Activated T-cell treated with anti-CD3 and anti-CD28 coated beads for 24 hours (primary cell): ENCODE data around the gene APOBEC3F.
"Not testable (repeated sequence)": the region's sequence is repeated elsewhere in the genome, so short reads cannot be mapped to it uniquely, and the experiment has no call there.

Experiments used
- DNase-seq: peaks from one replicate; pipeline ENCODE4 v3.0.0-alpha.2; 2020; ENCODE audit warnings: low read depth

APOBEC3F gene

DNA sequence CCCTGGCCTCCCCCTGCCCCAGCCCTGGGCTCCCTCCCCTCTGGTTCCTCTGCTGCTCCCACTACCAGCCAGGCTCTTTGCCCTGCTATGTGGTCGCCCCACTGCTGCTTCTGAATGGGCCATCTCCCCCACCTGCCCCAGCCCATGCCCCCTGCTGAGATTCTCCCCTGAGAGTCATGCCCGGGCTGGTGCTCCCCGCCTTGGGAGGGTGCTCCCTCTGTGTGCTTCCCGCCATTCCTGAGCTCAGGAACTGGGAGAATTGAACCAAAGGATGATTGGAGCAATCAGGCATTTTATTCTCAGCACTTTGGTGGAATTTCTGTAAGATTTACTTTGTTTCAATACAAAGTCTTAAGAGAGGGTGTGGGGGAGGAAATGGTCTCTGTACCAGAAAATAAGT is 12.9 kb upstream of the APOBEC3F start:
- no peak for DNase-seq

GRCh38 chr22:39028281-39028680 is 12.4 kb upstream of the APOBEC3F start:
- DNase-seq, result no peak

DNA sequence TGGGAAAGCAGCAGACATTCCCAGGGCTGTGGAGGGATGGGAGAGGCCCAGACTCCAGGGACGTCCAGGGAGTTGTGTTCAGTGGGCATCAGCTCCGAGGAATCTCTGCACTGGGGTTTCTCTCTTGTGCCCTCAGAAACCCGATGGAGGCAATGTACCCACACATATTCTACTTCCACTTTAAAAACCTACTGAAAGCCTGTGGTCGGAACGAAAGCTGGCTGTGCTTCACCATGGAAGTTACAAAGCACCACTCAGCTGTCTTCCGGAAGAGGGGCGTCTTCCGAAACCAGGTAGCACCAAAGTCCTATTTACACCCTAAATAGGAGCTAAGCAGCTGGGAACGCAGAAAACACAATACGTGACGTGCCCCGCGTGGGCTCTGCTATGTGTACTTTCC is 11.4 kb upstream of the APOBEC3F start:
- no peak for DNase-seq

- no peak for DNase-seq
Observed at GRCh38 chr22:39030705-39031104, 10.0 kb upstream of the APOBEC3F start.

DNA sequence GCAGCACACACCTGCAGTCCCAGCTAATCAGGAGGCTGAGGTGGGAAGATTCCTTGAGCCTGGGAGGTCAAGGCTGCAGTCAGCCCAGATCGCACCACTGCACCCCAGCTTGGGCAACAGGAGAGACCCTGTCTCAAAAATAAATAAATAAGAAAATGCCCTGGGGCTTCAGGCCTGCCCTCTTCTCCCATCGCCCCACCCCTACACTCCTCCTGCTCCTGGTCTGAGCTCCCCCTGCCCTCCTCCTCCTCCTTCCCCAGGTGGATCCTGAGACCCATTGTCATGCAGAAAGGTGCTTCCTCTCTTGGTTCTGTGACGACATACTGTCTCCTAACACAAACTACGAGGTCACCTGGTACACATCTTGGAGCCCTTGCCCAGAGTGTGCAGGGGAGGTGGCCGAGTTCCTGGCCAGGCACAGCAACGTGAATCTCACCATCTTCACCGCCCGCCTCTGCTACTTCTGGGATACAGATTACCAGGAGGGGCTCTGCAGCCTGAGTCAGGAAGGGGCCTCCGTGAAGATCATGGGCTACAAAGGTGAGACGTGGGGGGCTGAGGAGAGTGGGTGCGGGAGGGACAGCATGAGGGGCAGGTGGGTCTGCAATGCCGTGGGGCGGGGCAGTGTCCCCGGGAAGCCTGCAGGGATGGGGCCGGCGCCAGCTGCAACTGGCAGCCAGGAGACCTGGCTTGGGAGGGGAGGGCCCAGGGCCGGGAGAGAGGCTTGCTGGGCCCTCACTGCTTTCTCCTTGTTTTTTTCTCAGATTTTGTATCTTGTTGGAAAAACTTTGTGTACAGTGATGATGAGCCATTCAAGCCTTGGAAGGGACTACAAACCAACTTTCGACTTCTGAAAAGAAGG is 9.0 kb upstream of the APOBEC3F start:
- not testable (repeated sequence) for DNase-seq

DNA sequence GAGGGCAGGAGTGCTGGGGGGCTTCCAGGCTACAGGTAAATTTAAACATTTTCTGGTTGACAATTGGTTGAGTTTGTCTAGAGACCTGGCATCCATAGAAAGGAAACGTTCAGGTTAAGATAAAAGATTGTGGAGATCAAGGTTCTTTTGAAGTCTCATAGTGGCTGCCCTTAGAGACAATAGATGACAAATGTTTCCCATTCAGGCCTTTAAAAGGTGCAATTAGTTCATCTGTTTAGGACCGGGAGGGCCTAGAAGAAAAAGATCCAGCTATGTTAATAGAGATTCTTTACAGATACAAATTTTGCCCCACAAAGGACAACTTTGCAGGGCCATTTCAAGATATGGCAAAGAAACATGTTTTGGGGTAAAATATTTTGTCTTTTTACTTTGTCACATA is 3.6 kb upstream of the APOBEC3F start:
- DNase-seq, result not testable (repeated sequence)

- no peak for DNase-seq
Observed at GRCh38 chr22:39039306-39040126, 1.1 kb upstream of the APOBEC3F start.

GRCh38 chr22:39040155-39040537 is 518 bp upstream of the APOBEC3F start:
- not testable (repeated sequence) for DNase-seq

GRCh38 chr22:39041908-39042307 is 1.2 kb downstream of the APOBEC3F start:
- DNase-seq, result no peak

GRCh38 chr22:39043063-39043462 is 2.4 kb downstream of the APOBEC3F start:
- DNase-seq, result not testable (repeated sequence)

- DNase-seq, result not testable (repeated sequence)
Observed at GRCh38 chr22:39045136-39045535, 4.5 kb downstream of the APOBEC3F start.

DNA sequence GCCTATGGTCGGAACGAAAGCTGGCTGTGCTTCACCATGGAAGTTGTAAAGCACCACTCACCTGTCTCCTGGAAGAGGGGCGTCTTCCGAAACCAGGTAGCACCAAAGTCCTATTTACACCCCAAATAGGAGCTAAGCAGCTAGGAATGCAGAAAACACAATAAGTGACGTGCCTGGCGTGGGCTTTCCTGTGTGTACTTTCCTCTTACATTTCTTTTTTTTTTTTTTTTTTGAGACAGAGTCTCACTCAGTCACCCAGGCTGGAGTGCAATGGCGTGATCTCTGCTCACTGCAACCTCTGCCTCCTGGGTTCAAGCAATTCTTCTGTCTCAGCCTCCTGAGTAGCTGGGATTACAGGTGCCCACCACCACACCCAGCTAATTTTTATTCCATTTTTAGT is 8.8 kb downstream of the APOBEC3F start:
- DNase-seq, result not testable (repeated sequence)

DNA sequence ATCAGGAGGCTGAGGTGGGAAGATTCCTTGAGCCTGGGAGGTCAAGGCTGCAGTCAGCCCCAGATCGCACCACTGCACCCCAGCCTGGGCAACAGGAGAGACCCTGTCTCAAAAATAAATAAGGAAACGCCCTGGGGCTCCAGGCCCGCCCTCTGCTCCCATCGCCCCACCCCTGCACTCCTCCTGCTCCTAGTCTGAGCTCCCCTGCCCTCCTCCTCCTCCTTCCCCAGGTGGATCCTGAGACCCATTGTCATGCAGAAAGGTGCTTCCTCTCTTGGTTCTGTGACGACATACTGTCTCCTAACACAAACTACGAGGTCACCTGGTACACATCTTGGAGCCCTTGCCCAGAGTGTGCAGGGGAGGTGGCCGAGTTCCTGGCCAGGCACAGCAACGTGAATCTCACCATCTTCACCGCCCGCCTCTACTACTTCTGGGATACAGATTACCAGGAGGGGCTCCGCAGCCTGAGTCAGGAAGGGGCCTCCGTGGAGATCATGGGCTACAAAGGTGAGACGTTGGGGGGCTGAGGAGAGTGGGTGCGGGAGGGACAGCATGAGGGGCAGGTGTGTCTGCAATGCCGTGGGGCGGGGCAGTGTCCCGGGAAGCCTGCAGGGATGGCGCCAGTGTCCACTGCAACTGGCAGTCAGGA is 11.3 kb downstream of the APOBEC3F start:
- DNase-seq, result not testable (repeated sequence)

- no peak for DNase-seq
Observed at GRCh38 chr22:39055658-39056057, 15.0 kb downstream of the APOBEC3F start.

DNA sequence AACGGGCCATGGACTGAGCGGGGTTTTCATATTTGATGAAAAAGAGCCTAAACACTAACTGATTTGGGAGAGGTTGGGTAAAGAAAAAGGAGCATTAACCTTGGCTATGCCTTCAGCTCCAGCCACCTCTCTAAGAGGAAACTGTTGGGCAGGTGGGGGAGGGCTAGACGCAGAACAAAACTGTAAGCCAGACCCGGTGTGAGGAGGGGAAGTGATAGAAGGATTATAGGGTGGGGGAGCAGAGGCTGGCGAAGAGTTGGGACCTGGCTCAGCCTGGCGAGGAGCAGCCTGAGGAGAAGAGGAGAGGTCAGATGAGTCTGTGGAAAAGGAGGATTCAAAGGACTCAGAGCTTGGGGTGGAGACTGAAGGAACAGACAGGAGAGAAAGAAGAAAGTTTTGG is 20.6 kb downstream of the APOBEC3F start:
- not testable (repeated sequence) for DNase-seq

GRCh38 chr22:39061951-39062350 is 21.3 kb downstream of the APOBEC3F start:
- not testable (repeated sequence) for DNase-seq

DNA sequence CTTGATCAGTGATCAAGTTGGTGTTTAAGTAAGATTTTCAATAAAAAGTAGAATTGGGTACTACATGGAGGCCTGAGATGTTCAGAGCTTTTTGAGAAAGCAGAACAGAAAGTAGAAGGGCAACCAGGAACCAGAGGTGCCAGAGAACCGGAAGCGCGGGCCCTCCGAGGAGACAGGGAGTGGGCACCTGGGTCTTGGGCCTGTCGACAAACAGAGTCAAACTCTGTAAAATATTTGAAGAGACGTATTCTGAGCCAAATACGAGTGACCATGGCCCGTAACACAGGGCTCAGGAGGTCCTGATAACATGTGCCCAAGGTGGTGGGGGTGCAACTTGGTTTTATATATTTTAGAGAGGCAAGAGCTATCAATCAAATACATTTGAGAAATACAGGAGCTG is 23.2 kb downstream of the APOBEC3F start:
- not testable (repeated sequence) for DNase-seq

DNA sequence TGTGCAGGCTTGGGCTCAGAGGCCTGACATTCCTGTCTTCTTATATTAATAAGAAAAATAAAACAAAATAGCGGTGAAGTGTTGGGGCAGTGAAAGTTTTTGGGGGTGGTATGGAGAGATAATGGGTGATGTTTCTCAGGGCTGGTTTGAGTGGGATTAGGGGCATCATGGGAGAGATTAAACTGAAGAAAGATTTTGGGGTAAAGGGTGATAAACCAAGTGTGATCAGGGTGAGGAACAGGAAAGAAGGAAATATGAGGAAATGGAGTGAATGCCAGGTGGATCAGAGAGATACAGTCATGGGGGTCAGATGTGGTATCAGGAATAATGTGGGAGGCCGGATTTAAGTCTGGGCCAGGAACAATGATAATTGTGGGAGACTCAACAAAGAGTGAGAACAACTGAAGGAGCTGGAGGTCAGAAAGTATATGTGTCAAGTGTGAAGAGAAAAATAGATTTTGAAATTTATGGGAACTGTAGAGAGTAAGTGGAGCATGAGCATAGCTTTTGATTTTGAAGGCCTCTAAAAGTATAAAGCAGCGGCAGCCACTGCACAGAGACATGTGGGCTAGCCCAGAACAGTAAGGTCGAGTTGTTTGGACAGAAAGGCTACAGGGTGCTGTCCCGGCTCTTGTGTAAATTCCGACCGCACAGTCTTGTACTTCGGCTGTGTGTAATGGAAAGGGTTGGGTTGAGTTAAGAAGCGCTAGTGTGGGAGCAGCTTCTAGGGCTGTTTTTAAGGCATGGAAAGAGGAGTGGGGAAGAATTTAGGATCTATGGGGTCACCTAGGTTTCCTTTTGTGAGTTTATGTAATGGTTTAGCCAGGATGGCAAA is 26.0 kb downstream of the APOBEC3F start:
- DNase-seq, result not testable (repeated sequence)

DNA sequence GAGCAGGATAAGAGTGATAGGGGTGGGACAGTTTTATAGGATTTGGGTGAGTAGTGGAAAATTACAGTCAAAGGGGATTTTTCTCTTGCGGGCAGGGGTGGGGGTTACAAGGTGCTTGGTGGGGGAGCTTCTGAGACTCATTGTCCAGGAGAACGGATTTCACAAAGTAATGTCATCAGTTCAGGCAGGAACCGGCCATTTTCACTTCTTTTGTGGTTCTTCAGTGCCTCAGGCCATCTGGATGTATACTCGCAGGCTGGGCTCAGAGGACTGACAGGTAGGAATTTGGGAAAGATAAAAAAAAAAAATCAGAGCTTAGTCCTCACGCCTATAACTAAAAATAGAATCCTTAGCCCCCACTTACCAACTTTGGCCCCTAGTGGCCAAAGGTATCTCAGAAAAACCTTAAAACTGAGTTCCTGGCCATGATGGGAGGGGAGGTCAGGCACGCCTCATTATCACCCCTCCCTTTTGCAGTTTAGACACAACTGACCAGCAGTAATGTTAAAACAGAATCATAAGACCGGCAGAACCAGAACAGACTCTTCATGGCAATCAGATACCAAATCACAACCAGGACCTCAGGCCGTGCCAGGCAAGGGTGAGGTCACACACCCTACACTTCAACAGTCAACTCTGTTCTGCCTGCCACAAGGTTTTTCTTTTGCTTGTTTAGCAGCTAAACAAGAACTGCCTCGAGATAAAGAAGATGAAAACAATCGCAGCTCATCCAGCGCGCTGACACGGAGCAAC is 27.5 kb downstream of the APOBEC3F start:
- no peak for DNase-seq

DNA sequence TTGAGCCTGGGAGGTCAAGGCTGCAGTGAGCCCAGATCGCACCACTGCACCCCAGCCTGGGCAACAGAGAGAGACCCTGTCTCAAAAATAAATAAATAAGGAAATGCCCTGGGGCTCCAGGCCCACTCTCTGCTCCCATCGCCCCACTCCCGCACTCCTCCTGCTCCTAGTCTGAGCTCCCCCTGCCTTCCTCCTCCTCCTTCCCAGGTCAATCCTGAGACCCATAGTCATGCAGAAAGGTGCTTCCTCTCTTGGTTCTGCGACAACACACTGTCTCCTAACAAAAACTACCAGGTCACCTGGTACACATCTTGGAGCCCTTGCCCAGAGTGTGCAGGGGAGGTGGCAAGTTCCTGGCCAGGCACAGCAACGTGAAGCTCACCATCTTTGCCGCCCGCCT is 29.5 kb downstream of the APOBEC3F start:
- DNase-seq, result no peak

DNA sequence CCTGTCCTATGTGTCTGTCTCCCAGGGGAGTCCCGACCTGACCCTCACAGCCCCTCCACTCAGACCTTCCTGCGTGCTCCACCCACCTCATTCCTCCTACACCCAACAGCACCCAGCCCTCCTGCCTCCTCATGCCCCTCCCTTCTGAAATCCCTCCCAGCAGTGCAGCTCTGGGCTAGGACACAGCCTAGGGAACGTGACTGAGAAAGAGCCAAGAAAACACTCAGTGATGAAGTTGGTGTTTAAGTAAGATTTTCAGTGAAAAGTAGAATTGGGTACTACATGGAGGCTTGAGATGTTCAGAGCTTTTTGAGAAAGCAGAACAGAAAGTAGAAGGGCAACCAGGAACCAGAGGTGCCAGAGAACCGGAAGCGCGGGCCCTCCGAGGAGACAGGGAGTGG is 31.9 kb downstream of the APOBEC3F start:
- DNase-seq, result not testable (repeated sequence)
